ENCODE measurements around the gene CSDE1.
A peak's percentile ranks its signal among the peaks of the same experiment; 100 is the strongest.

The CSDE1 gene

DNA sequence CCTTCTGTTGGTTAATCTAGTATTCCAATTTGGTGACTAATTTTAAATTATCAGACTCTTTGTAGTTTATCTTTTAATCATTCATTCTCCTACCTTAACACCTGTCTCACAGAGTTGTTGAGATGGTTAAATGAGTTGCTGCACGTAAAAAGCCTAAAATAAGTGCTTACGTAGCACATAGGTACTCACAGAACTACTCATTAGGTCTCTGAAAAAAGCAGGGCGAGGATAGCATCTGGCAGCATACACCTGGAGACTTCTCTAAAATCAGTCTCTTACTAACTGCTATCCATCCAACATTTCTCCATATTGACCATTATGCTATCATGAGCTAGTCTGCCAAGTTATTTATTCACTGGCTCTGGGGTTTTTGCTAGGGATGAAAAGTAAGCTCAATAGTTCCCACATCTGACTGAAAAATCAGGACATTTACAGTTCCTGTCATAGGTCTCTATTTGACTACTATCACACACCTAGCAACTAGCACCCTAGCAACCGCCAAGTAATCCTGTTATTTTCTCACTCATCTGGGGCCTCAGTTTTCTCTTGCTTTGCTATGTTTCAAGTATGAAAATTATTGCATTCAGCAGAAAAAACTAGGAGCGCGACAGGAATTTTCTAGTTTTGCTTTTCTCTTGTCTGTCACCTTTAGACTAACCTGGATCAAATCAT, 11.2 kb downstream of the CSDE1 start:
- no peak for DNase-seq

DNA sequence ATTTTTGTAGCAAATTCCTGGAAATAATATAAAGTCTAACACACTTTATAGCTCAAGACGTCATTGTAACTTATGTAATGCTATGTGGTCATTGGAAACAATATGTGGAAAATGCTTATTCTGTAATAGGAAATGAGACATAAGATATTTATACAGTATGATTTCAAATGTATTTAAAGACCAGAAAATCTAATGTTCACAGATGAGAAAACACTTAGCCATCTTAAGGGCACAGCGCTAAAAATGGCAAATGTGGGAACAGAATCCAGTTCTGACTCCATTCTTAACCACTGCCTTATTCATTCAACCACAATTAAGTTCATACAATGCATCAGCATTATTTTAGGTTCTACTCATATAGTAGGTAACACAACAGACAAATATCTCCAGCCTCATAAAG, 12.5 kb downstream of the CSDE1 start:
- no peak for DNase-seq

DNA sequence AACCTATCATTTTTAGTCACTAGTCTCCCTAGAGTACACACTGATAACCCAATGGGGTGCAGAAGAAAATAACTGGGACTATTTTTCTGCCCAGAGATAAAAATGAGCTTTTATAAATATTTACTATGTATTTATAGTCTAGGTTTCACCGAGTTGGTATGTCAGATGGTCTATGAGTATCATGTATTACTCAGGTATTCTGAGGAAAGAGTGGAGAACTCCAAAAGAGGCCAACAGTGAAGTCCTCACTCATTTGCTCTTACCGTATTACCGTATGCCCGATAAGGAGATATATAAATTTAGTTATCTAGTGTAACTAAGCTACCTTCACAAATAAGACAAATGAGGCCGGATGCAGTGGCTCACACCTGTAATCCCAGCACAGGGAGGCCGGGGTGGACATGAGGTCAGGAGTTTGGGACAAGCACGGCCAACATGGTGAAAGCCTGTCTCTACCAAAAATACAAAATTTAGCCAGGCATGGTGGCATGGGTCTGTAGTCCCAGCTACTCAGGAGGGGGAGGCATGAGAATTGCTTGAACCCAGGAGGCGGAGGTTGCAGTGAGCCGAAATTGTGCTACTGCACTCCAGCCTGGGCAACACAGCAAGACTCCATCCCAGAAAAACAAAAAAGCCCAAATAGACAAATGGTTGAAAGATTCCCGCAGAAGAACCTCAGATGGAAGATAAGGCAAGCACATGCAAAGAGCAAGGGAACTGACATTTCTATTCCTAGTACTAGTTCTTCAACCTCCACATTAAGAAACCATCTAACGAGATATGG, 15.6 kb downstream of the CSDE1 start:
- no peak for DNase-seq

DNA sequence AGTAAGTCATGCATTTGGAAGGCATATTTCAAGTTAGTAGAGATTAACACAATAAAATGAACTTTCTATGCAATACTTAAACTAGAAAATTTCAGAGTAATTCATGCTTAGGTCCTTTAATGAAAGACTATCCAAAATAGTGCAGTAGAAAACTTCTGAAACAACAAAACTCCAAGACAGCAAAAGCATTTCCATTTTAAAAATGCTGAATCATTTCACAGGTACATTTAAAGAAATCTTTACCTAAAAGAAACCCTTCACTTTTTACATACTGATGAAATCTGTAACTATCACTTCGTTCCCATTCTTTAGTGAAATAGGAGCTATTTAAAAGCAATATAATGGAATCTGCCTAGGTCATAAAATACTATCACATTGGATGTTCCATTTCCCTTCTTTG, 17.5 kb downstream of the CSDE1 start:
- DNase-seq = no peak

DNA sequence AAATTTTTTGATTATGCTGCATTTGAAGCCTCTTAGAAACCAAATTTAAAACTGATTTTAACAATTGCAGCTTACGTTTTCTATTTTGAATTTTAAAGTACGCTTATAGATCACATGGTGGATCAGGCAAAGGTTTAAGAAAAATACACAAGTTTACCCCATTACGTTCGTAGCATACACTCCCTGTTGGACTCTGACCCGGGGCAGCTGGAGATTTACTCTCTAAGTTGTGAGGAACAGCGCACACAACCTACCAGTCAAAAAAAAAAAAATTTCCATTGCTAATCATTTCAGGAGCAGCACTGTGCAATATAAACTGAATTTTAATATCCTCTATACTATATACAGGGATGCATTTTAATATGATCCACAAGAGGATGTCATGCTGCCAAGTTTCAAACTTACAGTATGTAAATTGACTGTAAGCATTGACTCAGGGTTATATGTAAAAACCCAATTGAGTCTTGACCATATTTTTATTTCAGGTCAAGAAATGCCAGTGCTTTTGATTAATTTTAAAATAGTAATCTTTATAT, 20.4 kb downstream of the CSDE1 start:
- DNase-seq = no peak

DNA sequence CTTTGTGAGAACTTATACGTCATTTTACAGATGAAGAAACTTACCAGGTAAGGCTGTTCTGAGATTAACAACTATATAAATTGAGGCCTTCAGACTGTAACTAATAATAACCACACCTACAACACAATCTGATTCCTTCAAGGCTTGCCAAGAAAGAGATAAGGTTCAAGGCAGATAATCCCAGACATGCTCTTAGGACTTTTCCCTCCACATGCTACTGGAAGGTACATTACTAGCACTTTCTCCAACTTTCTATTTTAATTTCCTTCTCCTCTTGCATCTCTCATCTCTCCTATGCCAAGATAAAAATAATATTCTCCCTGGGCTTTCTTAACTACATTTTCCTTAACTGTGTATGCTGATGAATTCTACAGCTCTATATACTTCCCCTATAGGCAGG, 22.3 kb downstream of the CSDE1 start:
- DNase-seq = no peak

DNA sequence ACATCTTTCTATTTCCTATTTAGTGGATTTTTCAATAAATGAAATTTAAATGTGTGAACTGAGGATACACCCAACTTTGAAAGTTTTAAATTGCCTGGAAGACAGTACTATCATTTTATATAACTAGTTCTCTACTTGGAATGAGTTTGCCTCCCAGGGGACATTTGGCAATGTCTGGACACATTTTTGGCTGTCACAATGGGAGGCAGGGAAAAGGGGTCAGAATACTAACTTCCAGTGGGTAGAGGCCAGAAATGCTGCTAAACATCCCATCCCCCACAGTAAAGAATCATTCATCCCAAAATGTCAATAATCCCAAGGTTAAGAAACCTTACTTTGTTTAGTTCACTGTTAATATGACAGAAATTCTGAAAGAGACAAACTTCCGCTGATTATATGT, 28.0 kb downstream of the CSDE1 start:
- DNase-seq = no peak

DNA sequence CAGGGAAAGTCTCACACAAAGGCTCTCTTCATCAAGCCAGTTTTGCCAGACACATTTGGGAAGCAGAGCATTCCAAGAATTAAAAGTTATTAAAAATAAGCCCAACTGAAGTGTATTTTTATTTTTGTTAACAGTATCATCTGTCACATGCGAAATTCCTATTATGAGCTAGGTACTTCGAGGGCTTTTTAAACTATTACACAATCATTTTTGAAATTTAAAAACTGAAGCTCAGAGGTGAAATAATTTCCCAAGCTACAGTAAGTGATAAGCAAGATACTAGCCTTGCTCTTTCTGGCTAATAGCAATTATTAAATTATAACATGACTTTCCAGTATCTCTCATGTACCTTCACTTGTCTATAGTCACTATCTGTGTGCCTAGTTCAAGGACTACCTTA, 29.2 kb downstream of the CSDE1 start:
- no peak for DNase-seq

DNA sequence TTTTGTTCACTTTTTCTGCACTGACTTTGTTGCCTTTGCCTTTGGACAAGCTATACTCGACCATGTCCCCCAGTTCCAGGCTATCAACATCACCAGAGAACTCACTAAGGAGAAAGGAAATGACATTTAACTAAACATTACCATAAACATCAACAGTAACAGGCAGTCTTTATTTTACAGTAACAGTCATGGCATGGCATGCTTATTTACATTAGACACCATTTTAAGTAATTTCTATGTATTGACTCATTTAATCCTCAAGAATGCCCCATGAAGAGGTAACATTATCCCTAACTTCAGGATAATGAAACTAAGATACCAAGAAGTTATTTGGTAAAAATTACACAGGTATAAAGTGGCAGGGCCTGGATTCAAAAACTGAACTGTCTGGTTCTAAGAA, 32.6 kb downstream of the CSDE1 start:
- no peak for DNase-seq

DNA sequence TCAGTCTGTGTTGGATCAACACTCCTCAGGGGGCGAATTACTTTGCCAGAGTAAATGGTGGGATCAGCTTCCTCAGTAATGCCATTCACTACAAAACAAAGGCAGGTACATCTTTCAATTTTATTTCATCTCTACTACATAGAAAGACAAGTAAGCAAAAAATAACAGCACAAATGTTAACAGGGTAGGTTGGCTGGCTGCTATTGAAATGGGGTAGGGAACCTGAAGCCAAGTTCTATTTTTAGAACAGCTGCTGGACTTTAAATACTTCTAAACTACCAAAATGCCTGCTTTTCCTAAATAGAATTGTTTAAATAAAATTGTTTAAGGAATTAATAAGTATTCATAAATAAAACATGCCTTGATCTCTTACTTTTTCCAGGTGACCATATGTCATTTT, 33.9 kb downstream of the CSDE1 start:
- DNase-seq = no peak

DNA sequence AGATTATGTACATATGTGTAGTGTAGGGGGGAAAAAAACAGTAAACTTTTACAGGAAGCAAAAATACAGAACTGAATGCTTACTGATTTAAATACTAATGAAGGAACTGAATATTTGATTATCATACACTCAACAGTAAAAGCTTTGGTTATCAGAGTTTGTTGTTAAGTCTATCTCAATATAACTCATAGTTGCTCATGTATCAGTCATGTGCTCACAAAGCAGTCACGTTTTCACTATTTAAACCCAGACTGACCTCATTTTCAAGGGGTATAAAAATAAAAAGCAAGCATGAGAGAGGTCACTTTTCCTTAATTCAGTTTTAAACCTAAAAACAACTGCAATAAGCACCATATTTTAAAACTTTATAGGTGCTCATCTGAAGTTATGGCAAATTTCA, 34.3 kb downstream of the CSDE1 start:
- DNase-seq = no peak

DNA sequence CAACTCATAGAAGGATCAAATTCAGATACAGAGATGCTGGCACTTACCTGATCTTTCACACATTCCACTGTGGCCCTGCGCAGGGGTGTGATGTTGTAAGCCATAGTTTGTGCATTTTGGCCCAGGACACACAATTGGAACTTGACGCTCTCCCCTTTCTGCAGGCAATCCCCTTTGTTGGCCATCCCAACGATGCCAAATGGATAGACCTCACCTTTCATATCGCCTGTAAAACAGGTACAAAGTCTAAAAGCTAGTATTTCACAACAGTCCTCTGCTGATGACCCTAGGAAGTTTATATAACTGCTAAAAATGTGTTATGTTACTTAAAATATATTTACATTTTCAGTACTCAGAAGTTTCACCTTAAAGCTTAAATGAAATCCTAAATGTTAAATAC, 37.3 kb downstream of the CSDE1 start:
- no peak for DNase-seq

DNA sequence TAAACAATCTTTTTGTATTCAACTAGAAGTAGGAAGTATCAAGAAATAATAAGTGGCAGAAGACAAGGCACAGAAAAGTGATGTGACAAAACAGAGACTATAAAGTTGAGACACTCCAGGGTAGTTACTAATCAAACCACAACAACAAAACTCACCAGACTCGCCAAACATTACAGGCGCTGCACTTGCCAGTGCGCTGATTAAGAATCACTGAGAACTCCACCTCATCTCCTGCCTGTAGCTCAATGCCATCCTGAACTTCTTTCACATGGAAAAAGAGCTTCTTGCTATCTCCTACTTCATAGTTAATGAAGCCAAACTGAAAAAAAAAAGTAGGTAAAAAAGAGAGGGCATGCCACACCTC, 38.4 kb downstream of the CSDE1 start:
- no peak for DNase-seq

DNA sequence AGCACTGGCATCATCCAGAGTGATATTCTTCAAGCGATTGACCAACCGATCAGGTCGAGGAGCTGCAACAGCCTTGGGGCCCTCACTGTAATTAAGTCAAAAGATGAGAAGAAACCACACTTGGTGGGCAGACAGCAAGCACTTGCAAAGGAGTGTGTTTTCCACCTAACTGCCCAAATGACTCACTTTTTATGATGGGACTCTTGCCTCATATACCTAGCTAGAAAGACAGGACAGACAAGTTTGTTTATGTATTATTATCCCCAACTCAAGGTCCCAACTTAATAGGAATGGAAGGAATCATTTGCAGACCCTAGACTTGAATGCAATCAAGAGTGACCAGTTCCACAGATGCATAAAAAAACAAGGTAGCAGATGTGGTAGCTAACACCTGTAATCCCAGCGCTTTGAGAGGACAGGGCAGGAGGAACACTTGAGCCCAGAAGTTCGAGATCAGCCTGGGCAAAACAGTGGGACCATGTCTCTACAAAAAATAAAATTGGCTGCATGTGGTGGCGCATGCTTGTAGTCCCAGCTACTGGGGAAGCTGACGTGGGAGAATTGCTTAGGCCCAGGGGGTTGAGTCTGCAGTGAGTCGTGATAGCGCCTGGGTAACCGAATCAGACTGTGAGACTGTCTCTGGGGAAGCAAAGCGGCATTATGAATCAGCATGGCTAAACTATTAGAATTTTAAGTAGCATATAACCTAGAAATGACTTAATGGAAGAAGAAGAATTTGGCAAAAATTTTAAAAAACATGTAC, 38.9 kb downstream of the CSDE1 start:
- DNase-seq = no peak

DNA sequence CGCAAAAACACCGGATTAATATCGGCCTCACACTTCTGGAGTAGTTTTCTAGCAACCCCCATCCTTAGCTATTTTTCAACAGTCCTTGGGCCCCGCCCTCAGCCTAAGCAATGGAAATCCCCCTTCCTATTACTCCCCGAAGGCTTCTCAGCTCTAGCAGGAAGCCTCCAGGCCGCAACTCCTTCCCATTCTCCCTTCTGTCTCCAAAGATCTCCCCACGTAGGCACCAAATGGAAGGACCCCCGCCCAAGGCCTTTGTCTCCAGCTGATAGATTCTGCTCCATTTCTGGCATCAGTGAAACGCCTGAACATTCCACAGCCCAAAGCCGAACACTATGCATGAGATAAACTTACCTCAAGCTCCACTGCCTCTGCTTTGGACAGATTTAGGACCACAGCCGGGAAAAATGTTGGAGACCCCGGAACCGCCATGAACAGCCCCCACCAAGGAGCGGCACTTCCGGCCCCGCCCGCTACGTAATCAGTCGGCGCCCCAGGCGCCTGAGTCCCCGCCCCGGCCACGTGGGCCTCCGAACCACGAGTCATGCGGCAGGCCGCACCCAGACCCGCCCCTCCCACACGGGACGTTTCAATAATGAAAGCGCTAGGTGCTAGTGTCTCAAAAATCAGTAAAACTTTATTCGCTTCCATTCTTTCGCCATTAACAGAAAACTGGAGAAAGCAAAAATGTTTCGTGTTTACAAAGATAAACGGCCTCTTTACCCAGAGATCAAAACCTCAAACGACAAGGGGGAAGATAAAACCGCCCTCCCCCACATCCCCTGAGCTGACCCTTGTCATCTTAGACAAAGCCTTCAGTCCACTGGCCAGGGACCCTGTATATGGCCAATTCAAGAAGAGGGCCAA, 41.2 kb downstream of the CSDE1 start, which contains the start of gene NRAS:
TSS of gene NRAS (minus strand) at position 468 of the 867 bp plus-strand sequence. CDS start 611 bp downstream, outside the sequence.
- peak; percentile 96 for DNase-seq

DNA sequence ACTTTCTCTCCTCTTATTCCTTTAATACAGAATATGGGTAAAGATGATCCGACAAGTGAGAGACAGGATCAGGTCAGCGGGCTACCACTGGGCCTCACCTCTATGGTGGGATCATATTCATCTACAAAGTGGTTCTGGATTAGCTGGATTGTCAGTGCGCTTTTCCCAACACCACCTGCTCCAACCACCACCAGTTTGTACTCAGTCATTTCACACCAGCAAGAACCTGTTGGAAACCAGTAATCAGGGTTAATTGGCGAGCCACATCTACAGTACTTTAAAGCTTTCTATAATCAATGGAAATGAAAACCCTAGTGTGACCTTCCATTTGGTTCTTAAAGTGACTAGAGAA, 41.9 kb downstream of the CSDE1 start:
- no peak for DNase-seq

DNA sequence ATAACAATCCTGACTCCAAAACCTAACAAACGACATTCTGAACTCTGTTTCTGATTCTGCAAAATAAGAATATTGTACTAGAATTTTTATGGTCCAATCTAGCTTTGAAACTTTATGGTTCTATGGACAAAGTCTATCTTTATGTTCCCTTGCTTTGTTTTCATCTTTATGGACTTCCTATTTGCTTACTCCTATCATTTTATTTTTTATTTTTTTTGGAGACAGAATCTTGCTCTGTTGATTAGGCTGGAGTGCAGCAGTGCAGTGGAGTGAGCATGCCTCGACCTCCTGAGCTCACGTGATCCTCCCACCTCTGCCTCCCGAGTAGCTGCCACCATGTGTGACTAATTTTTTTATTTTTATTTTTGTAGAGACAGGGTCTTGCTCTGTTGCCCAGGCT, 44.8 kb downstream of the CSDE1 start:
- no peak for DNase-seq

DNA sequence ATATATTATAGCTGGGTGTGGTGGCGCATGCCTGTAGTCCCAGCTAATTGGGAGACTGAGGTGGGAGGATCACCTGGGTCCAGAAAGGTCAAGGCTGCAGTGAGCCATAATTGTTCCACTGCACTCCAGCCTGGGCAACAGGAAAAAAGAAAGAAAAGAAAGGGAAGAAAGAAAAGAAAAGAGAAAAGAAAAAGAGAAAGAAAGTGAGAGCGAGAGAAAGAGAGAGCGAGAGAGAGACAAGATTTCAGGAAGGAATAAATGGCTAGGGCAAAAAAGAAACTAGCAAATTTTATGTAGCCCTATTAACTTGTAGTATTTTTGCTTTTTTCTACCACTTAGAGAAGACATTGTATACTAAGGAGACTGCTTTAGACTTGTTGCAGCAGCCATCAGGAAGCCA, 47.4 kb downstream of the CSDE1 start:
- no peak for DNase-seq

DNA sequence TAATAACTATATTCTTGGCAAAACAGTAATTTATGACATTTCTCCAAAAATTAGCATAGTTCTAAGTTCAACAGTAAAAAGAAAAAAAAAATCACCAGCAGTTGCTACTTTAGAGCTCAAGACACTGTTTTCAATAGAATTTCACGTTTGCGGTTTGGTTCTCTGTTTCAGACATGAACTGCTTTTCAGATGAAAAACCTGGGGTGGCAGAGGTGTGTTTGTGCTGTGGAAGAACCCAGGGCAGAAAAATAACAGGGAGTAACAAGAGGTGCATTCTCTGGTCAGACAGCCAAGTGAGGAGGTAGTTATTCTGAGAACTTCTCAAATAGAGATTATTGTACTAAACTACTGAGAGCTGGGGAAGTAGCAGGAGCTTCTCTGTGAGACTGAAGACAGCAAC, 50.2 kb downstream of the CSDE1 start:
- no peak for DNase-seq

DNA sequence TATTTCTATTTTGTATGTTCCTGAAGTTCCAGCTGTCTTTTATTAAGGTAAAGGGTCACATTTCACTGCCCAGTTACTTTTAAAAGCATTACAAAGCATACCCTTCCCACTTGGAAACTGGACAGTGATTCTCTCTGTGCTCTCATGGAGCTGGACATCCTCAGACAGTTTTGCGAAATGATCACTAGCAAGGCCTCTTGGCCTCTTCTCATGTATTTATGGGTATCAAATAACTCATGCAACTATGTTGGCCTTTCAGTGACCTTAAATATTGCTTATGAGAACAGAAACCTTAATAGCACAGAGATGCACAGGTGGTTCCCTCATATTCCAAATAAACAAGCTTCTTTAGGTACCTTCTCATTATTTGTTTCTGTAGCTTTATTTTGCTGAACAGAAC, 54.5 kb downstream of the CSDE1 start:
- DNase-seq = no peak

DNA sequence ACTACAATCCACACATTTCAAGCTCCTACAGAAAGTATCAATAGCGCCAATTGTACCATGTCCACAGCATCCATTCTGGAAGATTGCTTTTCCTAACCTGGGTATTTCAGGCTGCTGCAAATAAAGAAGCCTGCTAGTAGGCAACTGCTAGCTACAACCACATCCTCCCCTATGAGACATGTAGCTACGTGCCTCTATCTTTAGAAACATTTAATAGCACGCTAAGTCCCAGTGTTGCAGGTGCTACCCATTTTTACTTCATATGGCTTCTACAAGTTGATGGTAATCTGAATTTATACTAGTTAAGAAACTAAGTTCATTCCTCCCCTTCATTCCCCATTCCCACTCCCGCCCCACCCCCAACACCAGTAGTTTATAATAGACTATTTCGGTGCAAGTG, 55.0 kb downstream of the CSDE1 start:
- DNase-seq = no peak

DNA sequence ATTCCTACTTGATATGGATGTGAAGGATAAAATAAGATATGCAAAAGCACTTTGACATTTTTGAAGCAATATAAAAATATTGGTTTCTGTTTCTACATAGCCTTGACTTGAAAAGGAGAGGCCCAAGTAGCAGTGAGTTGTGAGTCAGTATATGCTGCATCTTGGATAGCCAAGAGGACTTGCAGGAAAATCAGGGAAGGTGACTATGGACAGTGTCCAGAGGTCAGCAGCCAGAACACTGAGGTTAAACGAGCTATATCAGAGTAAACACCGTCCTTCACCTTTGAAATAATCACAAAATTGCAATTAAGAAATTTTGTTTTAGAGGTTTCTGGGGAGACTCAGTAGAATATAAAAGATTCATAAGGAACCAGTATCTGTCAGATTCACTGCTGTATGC, 55.9 kb downstream of the CSDE1 start:
- DNase-seq = no peak
